ENCODE measurements around the gene IP6K1. TPM values are rescaled to one million over a fixed set of nuclear protein-coding genes. Genes with fewer than 3 reads are reported as not detected.
A peak's percentile ranks its signal among the peaks of the same experiment; 100 is the strongest.

Gene IP6K1
- total and polyA plus RNA-seq, 10 of the 15 experiments (the other 5 are each of a cell fraction or from before 2014, with no cell fraction given): 1.3 to 30.6 (median 18.2) TPM

- TF ChIP-seq ASH2L (IDR thresholded peaks at IDR 0.05; ENCODE audit: borderline replicate concordance, low read depth) (no peak), YY1 (IDR thresholded peaks at IDR 0.05; ENCODE audit: low read depth, low read length) (peak; percentile 44; the same call in 1 of the 2 replicates), BHLHE40 (IDR thresholded peaks at IDR 0.05; ENCODE audit: borderline replicate concordance in 1 of 2, low read depth in 2 of 2, low read length in 1 of 2) (0 out of 4 replicates have a peak, but pooled peaks of 1 of the 2 experiments have one; percentile 15), RAD21 (IDR thresholded peaks at IDR 0.05; ENCODE audit: insufficient read depth, low read depth, low read length) (peak; percentile 71), SMARCA5 (IDR thresholded peaks at IDR 0.05) (0 out of 2 replicates have a peak, but pooled peaks have one; percentile 49), ELK1 (IDR thresholded peaks at IDR 0.05; ENCODE audit: low read depth, low read length) (no peak), SMC3 (IDR thresholded peaks at IDR 0.05; ENCODE audit: borderline replicate concordance, low read length) (peak; percentile 66), CTCF (IDR thresholded peaks at IDR 0.05 in 2 of 3, conservative IDR thresholded peaks at IDR 0.05 in 1 of 3; ENCODE audit: control insufficient read depth in 2 of 3, extremely low read depth in 1 of 3, insufficient read depth in 1 of 3, low read depth in 3 of 3, low read length in 3 of 3) (peak; percentile 85 to 96 (median 90); a peak in 5 of 6 replicates), HDGF (IDR thresholded peaks at IDR 0.05) (0 out of 2 replicates have a peak, but pooled peaks have one; percentile 64), IRF5 (IDR thresholded peaks at IDR 0.05; ENCODE audit: borderline replicate concordance) (no peak), ZSCAN29 (IDR thresholded peaks at IDR 0.05) (no peak), EP300 (IDR thresholded peaks at IDR 0.05; ENCODE audit: borderline replicate concordance in 1 of 2, control insufficient read depth in 1 of 2, low read depth in 2 of 2, low read length in 2 of 2) (no peak), IKZF2 (IDR thresholded peaks at IDR 0.05) (no peak), EED (IDR thresholded peaks at IDR 0.05; ENCODE audit: low read depth) (no peak), NFIC (IDR thresholded peaks at IDR 0.05; ENCODE audit: low read depth, low read length) (no peak), ZBED1 (IDR thresholded peaks at IDR 0.05; ENCODE audit: borderline replicate concordance) (no peak), IKZF1 (conservative IDR thresholded peaks at IDR 0.05) (no peak), EGR1 (IDR thresholded peaks at IDR 0.05; ENCODE audit: borderline replicate concordance in 1 of 2, low read depth in 2 of 2, low read length in 2 of 2) (peak in 1 of 2 experiments; percentile 63; a peak in 2 of 3 replicates)
These were observed 82.9 kb downstream of the IP6K1 start (continued) for GRCh38 chr3:49703443-49703927.
